WTC11 (cell line): ENCODE results near the gene PDSS2. TPM values are rescaled to one million over a fixed set of nuclear protein-coding genes. Genes with fewer than 3 reads are reported as not detected.

Experiments used
- ATAC-seq: fragments of 200-7000 bp; cut with Tn5 transposase; 2 replicates; pipeline ENCODE4 v1.10.0; 2021; ENCODE audit warnings: mild to moderate bottlenecking, moderate library complexity
- CTCF ChIA-PET: fragments of 300-600 bp; sonication (Branson Sonifier 250); formaldehyde crosslinking; loops from one replicate; lab custom pipeline; 2021; ENCODE audit warnings: antibody characterized with exemption; lab: Charles Lee
- POLR2A ChIA-PET: fragments of 350-600 bp; sonication (Branson Sonifier 250); formaldehyde crosslinking; loops from one replicate; lab custom pipeline; 2021; ENCODE audit warnings: antibody characterized with exemption; lab: Charles Lee
- DNase-seq: peaks from one replicate; pipeline ENCODE4 v3.0.0; 2021; ENCODE audit warnings: low spot score
- H3K27ac Mint-ChIP-seq: 2 replicates; pipeline ENCODE4 v1.8.0; 2021; ENCODE audit warnings: mixed read lengths
- H3K27me3 Mint-ChIP-seq: 2 replicates; pipeline ENCODE4 v1.8.0; 2021; ENCODE audit warnings: low read depth, mild to moderate bottlenecking, moderate library complexity, mixed read lengths
- H3K36me3 Mint-ChIP-seq: 2 replicates; pipeline ENCODE4 v1.8.0; 2021; ENCODE audit warnings: mixed read lengths
- H3K4me1 Mint-ChIP-seq: 2 replicates; pipeline ENCODE4 v1.8.0; 2022; ENCODE audit warnings: mixed read lengths
- H3K4me3 Mint-ChIP-seq: 2 replicates; pipeline ENCODE4 v1.8.0; 2021; ENCODE audit warnings: mild to moderate bottlenecking, moderate library complexity, mixed read lengths
- H3K9me3 Mint-ChIP-seq: 2 replicates; pipeline ENCODE4 v1.8.0; 2021; ENCODE audit warnings: mixed read lengths
- ATF1 ChIP-seq: sonication (generic); formaldehyde crosslinking; IDR thresholded peaks from 2 replicates; pipeline ENCODE4 v1.8.1; 2023; ENCODE audit warnings: mild to moderate bottlenecking, moderate library complexity, missing genetic modification reagents
- CBFB ChIP-seq: sonication (generic); formaldehyde crosslinking; IDR thresholded peaks from 2 replicates; pipeline ENCODE4 v1.8.1; 2022; ENCODE audit warnings: mild to moderate bottlenecking, low read depth, missing genetic modification reagents
- CREB1 ChIP-seq: sonication (generic); formaldehyde crosslinking; IDR thresholded peaks from 2 replicates; pipeline ENCODE4 v1.8.0; 2023; ENCODE audit warnings: mild to moderate bottlenecking, missing genetic modification reagents
- CREM ChIP-seq: sonication (generic); formaldehyde crosslinking; IDR thresholded peaks from 2 replicates; pipeline ENCODE4 v1.8.1; 2022; ENCODE audit warnings: mild to moderate bottlenecking, missing genetic modification reagents, moderate library complexity
- ELF4 ChIP-seq: sonication (generic); formaldehyde crosslinking; IDR thresholded peaks from 2 replicates; pipeline ENCODE4 v1.8.1; 2022; ENCODE audit warnings: low read depth, mild to moderate bottlenecking, moderate library complexity, missing genetic modification reagents
- GRHL2 ChIP-seq: fragments of 250-450 bp; sonication (Bioruptor Pico); IDR thresholded peaks from 2 replicates; pipeline ENCODE4 v1.8.0; 2022; ENCODE audit warnings: mild to moderate bottlenecking, moderate library complexity; ENCODE audit not compliant: insufficient replicate concordance, severe bottlenecking
- HMGA2 ChIP-seq: fragments of 250-450 bp; sonication (Bioruptor Pico); IDR thresholded peaks from 2 replicates; pipeline ENCODE4 v1.4.0; 2021; ENCODE audit warnings: mild to moderate bottlenecking, moderate library complexity
- JUN ChIP-seq: sonication (generic); formaldehyde crosslinking; IDR thresholded peaks from 2 replicates; pipeline ENCODE4 v1.8.0; 2023; ENCODE audit warnings: mild to moderate bottlenecking, missing genetic modification reagents
- MXD4 ChIP-seq: fragments of 250-450 bp; sonication (Bioruptor Pico); IDR thresholded peaks from 2 replicates; pipeline ENCODE4 v1.8.0; 2021; ENCODE audit warnings: mild to moderate bottlenecking, moderate library complexity, borderline replicate concordance
- NR2C2 ChIP-seq: sonication (generic); formaldehyde crosslinking; IDR thresholded peaks from 2 replicates; pipeline ENCODE4 v1.8.0; 2022; ENCODE audit warnings: mild to moderate bottlenecking, missing genetic modification reagents
- RORB ChIP-seq: fragments of 250-450 bp; sonication (Bioruptor Pico); IDR thresholded peaks from 2 replicates; pipeline ENCODE4 v1.9.0; 2021; ENCODE audit warnings: mild to moderate bottlenecking
- TEAD4 ChIP-seq: sonication (generic); formaldehyde crosslinking; IDR thresholded peaks from 2 replicates; pipeline ENCODE4 v1.8.0; 2022; ENCODE audit warnings: mild to moderate bottlenecking, missing genetic modification reagents
- ZBTB21 ChIP-seq: sonication (generic); formaldehyde crosslinking; IDR thresholded peaks from 2 replicates; pipeline ENCODE4 v1.8.1; 2023; ENCODE audit warnings: mild to moderate bottlenecking, missing genetic modification reagents, borderline replicate concordance
- ZNF121 ChIP-seq: sonication (generic); formaldehyde crosslinking; IDR thresholded peaks from 2 replicates; pipeline ENCODE4 v1.8.0; 2023; ENCODE audit warnings: missing genetic modification reagents
- ZNF416 ChIP-seq: fragments of 250-450 bp; sonication (Bioruptor Pico); IDR thresholded peaks from 2 replicates; pipeline ENCODE4 v1.9.0; 2021; ENCODE audit warnings: mild to moderate bottlenecking, inconsistent platforms
- total RNA-seq: library from RNA; stranded (reverse); gene quantifications from 3 replicates; pipeline ENCODE4 v1.2.3, GENCODE V29; 2021
- TF ChIP-seq, protein P1 (sequence below): fragments of 250-450 bp; sonication (Bioruptor Pico); IDR thresholded peaks from 2 replicates; pipeline ENCODE4 v1.9.0; 2021; ENCODE audit warnings: moderate library complexity, mild to moderate bottlenecking, inconsistent platforms, borderline replicate concordance
- TF ChIP-seq, protein P2 (sequence below): fragments of 250-450 bp; sonication (Bioruptor Pico); IDR thresholded peaks from 2 replicates; pipeline ENCODE4 v1.9.0; 2021; ENCODE audit warnings: mild to moderate bottlenecking, borderline replicate concordance
- TF ChIP-seq, protein P3 (sequence below): sonication (generic); formaldehyde crosslinking; IDR thresholded peaks from 2 replicates; pipeline ENCODE4 v1.8.1; 2023; ENCODE audit warnings: mild to moderate bottlenecking, missing genetic modification reagents
- TF ChIP-seq, protein P4 (sequence below): fragments of 250-450 bp; sonication (Bioruptor Pico); conservative IDR thresholded peaks from 2 replicates; pipeline ENCODE4 v1.9.0; 2021; ENCODE audit warnings: mild to moderate bottlenecking
- TF ChIP-seq, protein P5 (sequence below): fragments of 250-450 bp; sonication (Bioruptor Pico); IDR thresholded peaks from 2 replicates; pipeline ENCODE4 v1.8.0; 2021; ENCODE audit warnings: mild to moderate bottlenecking

Gene PDSS2
- total RNA-seq, 1 experiment from 2014 or later = 18.3 TPM

DNA sequence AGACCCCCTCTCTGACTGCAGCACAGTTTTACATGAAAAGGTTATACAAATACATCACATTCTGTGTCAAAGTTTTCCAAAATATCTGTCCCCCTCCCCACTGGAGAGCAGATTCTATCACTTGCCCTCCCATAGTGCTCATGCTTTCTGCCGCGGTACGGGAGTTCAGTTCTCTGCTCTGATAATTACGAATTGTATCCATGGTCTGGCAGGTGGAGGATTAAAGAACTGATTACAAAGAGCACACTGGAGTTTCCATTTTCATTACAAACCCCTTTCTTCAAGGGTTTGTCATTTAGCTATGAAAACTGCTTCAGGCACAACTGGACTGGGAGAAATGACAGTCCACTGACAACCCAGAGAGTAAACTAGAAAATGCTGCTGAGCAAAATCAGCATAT, 166.0 kb downstream of the PDSS2 start (continued):
- TF ChIP-seq, protein P1, sequence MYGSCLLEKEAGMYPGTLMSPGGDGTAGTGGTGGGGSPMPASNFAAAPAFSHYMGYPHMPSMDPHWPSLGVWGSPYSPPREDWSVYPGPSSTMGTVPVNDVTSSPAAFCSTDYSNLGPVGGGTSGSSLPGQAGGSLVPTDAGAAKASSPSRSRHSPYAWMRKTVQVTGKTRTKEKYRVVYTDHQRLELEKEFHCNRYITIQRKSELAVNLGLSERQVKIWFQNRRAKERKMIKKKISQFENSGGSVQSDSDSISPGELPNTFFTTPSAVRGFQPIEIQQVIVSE (CRISPR knock-in tag) = no peak
- TF ChIP-seq, protein P2, sequence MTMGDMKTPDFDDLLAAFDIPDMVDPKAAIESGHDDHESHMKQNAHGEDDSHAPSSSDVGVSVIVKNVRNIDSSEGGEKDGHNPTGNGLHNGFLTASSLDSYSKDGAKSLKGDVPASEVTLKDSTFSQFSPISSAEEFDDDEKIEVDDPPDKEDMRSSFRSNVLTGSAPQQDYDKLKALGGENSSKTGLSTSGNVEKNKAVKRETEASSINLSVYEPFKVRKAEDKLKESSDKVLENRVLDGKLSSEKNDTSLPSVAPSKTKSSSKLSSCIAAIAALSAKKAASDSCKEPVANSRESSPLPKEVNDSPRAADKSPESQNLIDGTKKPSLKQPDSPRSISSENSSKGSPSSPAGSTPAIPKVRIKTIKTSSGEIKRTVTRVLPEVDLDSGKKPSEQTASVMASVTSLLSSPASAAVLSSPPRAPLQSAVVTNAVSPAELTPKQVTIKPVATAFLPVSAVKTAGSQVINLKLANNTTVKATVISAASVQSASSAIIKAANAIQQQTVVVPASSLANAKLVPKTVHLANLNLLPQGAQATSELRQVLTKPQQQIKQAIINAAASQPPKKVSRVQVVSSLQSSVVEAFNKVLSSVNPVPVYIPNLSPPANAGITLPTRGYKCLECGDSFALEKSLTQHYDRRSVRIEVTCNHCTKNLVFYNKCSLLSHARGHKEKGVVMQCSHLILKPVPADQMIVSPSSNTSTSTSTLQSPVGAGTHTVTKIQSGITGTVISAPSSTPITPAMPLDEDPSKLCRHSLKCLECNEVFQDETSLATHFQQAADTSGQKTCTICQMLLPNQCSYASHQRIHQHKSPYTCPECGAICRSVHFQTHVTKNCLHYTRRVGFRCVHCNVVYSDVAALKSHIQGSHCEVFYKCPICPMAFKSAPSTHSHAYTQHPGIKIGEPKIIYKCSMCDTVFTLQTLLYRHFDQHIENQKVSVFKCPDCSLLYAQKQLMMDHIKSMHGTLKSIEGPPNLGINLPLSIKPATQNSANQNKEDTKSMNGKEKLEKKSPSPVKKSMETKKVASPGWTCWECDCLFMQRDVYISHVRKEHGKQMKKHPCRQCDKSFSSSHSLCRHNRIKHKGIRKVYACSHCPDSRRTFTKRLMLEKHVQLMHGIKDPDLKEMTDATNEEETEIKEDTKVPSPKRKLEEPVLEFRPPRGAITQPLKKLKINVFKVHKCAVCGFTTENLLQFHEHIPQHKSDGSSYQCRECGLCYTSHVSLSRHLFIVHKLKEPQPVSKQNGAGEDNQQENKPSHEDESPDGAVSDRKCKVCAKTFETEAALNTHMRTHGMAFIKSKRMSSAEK (CRISPR knock-in tag) = no peak

DNA sequence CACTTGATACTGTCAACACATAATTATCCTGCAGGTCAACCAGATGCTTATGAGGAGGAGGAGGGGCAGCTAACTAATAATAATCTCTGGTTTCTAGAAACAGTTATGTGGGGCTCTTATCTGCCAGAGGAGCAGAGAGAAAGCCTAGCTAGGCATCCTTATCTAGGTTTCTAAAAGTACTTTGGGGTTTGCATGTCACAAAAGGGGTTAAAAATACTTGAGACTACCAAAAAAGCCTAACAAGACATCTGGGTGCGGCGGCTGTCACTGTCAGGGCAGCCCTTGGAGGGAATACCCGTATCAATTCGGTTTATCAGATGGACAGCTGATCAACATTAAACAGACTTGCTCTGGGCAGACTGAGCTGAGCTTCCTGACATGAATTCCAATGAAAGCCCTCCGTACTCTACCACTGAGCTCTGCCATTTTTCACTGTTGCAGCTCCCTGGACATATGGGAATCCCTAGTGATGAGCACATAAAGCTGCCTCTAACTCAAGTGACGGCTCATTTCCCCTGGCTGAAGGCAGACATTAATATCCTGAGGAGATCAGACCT, 166.6 kb downstream of the PDSS2 start:
- no peaks in the 10 kb centered on the region for H3K9me3 Mint-ChIP-seq
- CTCF ChIA-PET = interaction anchor here (0.9 to 1.8 kb wide), 3 partner anchors 25 to 113 kb away, joined by 3 to 9 read pairs (median 3); no protein-coding TSS in a partner anchor
- no peaks in the 10 kb centered on the region for H3K36me3 Mint-ChIP-seq
- POLR2A ChIA-PET = interaction anchor here (0.6 kb wide), 1 partner anchor 764 kb away, joined by 3 read pairs; no protein-coding TSS in a partner anchor
- TF ChIP-seq, protein P3, sequence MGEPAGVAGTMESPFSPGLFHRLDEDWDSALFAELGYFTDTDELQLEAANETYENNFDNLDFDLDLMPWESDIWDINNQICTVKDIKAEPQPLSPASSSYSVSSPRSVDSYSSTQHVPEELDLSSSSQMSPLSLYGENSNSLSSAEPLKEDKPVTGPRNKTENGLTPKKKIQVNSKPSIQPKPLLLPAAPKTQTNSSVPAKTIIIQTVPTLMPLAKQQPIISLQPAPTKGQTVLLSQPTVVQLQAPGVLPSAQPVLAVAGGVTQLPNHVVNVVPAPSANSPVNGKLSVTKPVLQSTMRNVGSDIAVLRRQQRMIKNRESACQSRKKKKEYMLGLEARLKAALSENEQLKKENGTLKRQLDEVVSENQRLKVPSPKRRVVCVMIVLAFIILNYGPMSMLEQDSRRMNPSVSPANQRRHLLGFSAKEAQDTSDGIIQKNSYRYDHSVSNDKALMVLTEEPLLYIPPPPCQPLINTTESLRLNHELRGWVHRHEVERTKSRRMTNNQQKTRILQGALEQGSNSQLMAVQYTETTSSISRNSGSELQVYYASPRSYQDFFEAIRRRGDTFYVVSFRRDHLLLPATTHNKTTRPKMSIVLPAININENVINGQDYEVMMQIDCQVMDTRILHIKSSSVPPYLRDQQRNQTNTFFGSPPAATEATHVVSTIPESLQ (CRISPR knock-in tag) = no peak
- TF ChIP-seq, protein P4, sequence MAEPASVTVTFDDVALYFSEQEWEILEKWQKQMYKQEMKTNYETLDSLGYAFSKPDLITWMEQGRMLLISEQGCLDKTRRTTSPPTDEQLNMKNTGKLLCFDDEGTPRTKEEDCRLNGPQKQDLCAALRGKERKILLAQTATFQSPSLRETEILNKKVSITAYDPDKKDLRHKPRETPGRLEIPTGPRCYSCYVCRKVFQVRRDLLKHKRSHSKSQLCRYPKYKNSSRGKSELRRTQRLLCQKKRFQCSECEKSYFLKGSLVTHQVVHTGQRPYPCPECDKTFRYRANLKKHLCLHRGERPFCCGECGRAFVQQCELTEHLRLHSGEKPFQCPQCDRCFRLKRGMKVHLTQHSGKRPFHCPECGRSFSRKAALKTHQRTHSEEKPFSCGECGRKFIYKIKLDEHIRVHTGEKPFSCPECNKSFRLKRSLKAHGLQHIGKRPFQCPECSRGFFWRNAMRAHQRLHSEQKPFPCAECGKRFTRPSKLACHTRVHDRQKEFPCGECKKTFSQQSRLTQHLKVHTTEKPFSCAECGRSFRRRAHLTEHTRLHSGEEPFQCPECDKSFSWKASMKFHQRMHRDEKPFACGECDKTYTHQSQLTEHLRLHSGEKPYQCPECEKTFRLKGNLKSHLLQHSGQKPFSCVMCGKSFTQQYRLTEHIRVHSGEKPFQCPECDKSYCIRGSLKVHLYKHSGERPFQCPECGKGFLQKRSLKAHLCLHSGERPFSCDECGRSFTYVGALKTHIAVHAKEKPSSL (CRISPR knock-in tag) = no peak
- TF ChIP-seq, protein P2 (CRISPR knock-in tag) = no peak
- TF ChIP-seq, protein P5, sequence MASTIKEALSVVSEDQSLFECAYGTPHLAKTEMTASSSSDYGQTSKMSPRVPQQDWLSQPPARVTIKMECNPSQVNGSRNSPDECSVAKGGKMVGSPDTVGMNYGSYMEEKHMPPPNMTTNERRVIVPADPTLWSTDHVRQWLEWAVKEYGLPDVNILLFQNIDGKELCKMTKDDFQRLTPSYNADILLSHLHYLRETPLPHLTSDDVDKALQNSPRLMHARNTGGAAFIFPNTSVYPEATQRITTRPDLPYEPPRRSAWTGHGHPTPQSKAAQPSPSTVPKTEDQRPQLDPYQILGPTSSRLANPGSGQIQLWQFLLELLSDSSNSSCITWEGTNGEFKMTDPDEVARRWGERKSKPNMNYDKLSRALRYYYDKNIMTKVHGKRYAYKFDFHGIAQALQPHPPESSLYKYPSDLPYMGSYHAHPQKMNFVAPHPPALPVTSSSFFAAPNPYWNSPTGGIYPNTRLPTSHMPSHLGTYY (CRISPR knock-in tag) = no peak
- TF ChIP-seq ZNF416 (CRISPR knock-in tag) (no peak), ZBTB21 (CRISPR knock-in tag) (no peak), CREM (CRISPR knock-in tag) (no peak), TEAD4 (CRISPR knock-in tag) (no peak), CBFB (no peak), CREB1 (no peak), ATF1 (no peak), MXD4 (CRISPR knock-in tag) (no peak), ZNF121 (CRISPR knock-in tag) (no peak), HMGA2 (CRISPR knock-in tag) (no peak), GRHL2 (no peak), ELF4 (CRISPR knock-in tag) (no peak), RORB (CRISPR knock-in tag) (no peak), NR2C2 (CRISPR knock-in tag) (no peak), JUN (CRISPR knock-in tag) (no peak)
- TF ChIP-seq, protein P1 (CRISPR knock-in tag) = no peak
- no peak overlapping the region for H3K4me3 Mint-ChIP-seq
- DNase-seq (no peak), ATAC-seq (no peak)
- H3K27me3 Mint-ChIP-seq = no peaks in the 10 kb centered on the region
- H3K4me1 Mint-ChIP-seq = peaks cover 39% of the 10 kb centered on the region
- no peak overlapping the region for H3K27ac Mint-ChIP-seq
